Activated CD8-positive, alpha-beta memory T cell treated with anti-CD3 and anti-CD28 coated beads, Interleukin-2, amount 50 U/mL, for 24 hours (primary cell): ENCODE results near the gene SELENOM.
"Not testable (repeated sequence)": the region's sequence is repeated elsewhere in the genome, so short reads cannot be mapped to it uniquely, and the experiment has no call there.

Source experiments
- DNase-seq: peaks from one replicate; pipeline ENCODE4 v3.0.0-alpha.2; 2020; ENCODE audit errors: extremely low read depth

SELENOM gene

DNA sequence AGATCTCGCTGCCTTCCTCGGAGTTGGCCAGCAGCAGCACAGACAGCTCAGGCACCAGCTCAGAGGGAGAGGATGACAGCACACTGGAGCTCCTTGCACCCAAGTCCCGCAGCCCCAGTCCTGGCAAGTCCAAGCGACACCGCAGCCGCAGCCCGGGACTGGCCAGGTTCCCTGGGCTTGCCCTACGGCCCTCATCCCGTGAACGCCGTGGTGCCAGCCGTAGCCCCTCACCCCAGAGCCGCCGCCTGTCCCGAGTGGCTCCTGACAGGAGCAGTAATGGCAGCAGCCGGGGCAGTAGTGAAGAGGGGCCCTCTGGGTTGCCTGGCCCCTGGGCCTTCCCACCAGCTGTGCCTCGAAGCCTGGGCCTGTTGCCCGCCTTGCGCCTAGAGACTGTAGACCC lies 26.5 kb upstream of the SELENOM start:
- no peak for DNase-seq

GRCh38 chr22:31130873-31131272 lies 23.5 kb upstream of the SELENOM start:
- DNase-seq: no peak

DNA sequence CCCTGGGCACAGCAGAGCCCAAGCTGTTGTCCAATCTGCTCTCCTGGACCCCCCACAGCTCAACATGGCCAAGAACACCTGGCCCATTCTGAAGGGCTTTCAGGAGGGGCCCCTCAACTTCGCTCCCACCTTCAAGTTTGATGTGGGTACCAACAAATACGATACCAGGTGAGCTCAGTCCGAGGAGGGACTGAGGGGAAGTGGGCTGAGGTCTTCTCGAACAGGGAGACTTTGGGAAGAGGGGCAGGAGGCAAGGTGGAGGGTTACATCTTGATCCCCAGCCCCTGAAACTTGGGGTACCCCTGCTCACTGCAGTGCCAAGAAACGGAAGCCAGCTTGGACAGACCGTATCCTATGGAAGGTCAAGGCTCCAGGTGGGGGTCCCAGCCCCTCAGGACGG lies 20.8 kb upstream of the SELENOM start:
- DNase-seq: no peak

GRCh38 chr22:31127181-31127772 lies 19.9 kb upstream of the SELENOM start:
- no peak for DNase-seq

GRCh38 chr22:31126869-31127175 lies 19.5 kb upstream of the SELENOM start:
- DNase-seq: no peak

- DNase-seq: no peak
Observed at GRCh38 chr22:31126128-31126868, 18.9 kb upstream of the SELENOM start.

- no peak for DNase-seq
Observed at GRCh38 chr22:31125521-31126117, 18.3 kb upstream of the SELENOM start.

GRCh38 chr22:31124811-31125465 lies 17.6 kb upstream of the SELENOM start:
- DNase-seq: no peak

- DNase-seq: no peak
Observed at GRCh38 chr22:31124290-31124689, 16.9 kb upstream of the SELENOM start.

GRCh38 chr22:31123292-31123602 lies 15.9 kb upstream of the SELENOM start:
- no peak for DNase-seq

DNA sequence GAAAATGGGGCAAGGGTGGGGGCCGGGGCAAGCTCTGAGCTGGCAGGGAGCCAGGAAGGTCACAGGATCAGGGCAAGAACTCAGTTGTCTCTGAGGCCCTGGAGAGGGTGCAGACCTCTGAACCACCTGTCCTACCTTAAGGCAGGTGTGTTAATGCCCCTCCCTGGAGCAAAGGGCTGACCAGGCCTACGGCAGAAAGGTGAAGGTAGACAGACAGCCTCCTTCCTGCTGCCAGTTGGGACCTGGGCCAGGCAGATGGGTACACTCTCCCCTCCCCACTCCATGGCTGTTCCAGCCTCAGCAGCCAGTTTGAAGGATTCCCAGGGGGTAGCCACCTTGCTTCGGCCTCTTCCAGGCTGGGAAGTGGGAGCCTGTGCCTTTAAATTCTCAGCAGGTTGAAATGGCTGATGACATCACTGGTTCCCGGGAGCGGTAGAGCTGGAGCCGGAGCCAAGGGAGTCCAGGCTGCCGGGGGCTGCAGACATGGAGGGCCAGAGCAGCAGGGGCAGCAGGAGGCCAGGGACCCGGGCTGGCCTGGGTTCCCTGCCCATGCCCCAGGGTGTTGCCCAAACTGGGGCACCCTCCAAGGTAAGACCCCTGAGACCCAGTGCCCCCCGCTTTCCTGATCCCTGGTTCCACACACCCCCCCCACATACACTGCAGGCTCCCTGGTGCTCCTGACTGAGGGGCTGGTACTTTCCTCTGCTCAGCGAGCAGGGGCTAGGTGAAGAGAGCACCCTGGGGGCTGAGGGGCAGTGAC lies 15.3 kb upstream of the SELENOM start, which contains the start of gene INPP5J:
INPP5J (plus strand) TSS at position 435 of the 760 bp plus-strand sequence; CDS start at position 484, 49 bp downstream.
- DNase-seq: no peak

GRCh38 chr22:31122196-31122531 lies 14.8 kb upstream of the SELENOM start:
- DNase-seq: no peak

GRCh38 chr22:31121403-31121802 lies 14.0 kb upstream of the SELENOM start:
- DNase-seq: no peak

- no peak for DNase-seq
Observed at GRCh38 chr22:31120642-31121041, 13.3 kb upstream of the SELENOM start.

- no peak for DNase-seq
Observed at GRCh38 chr22:31120230-31120629, 12.9 kb upstream of the SELENOM start.

DNA sequence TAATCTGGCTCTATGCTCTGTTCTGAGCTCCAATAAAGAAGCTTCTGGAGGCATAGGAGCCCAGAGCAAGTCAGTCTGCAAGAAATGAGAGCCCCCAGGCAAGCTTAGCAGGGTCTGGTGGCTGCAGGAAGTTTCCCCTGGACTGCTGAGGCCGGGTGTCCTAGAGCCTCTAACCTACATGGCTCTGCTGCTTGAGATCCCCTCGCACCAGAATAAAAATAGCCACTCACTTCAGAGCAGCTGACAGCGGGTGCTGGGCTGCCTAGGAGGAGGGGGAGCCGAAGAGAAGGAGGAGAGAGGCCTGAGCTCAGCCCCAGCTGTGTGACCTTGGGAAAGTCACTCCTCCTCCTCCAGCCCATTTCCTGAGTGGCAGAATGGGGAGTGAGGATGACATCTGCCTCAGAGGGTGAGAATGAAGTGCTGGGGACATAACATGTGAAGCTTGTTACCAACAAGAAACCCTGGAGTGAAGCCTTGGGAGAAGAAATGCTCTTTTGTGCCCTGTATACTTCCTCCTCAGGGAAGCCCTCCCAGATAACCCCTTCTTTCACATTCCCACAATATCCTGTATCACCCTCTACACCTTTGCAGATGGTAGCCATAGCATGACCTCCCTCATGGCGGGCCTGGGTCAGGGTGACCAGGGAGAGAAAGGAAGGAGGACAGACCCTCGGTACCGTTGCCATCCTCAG lies 11.8 kb upstream of the SELENOM start:
- DNase-seq: no peak

DNA sequence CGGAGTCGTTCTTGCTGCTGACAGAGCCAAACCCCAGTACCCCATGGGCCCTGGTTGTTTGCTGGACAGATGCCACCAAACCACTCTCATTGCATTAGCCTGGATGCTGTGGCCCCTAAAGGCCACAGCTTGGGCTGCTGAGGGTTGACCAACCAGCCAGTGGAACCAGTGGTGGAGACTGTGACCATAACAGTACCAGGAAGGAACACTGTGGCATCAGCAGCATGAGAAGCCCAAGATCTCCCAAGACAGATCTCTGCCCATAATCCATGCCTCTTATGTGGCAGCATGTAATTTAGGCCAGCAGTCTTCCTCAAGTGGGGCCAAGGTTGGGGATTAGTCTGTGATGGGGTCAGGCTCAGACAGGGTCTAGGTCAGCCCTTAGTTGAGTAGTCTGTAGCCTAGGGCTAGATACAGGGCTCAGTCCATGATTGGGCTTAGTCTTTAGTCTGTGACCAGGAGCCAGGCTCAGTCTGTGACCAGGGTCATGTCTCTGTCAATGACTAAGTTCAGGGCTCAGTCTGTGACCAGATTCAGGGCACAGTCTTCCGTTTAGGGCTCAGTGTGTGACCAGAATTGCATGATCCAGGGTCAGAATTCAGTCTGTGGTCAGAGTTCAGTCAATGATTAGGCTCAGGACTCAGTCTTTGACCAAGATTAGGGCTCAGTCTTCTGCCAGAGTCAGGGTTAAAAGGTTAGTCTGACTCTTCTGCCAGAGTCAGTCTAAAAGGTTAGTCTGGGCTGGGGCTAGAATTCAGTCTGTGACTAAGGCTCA lies 10.9 kb upstream of the SELENOM start:
- no peak for DNase-seq

- not testable (repeated sequence) for DNase-seq
Observed at GRCh38 chr22:31112547-31113091, 5.3 kb upstream of the SELENOM start.

DNA sequence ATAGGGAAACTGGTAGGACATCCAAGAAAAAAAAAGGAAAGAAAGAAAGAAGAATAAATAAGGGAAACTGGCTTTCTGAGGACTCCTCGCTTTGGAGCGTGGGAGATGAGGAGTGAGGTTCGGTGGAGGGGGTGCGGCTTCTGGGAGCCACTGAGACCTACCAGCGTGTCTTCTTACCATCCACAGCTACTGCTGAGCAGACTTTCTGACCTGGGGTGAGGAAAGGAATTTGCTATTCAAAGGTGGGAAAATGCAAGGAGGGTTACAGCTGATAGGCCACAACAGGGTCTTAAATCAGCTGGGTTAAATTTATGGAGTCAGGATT lies 488 bp upstream of the SELENOM start:
- no peak for DNase-seq

DNA sequence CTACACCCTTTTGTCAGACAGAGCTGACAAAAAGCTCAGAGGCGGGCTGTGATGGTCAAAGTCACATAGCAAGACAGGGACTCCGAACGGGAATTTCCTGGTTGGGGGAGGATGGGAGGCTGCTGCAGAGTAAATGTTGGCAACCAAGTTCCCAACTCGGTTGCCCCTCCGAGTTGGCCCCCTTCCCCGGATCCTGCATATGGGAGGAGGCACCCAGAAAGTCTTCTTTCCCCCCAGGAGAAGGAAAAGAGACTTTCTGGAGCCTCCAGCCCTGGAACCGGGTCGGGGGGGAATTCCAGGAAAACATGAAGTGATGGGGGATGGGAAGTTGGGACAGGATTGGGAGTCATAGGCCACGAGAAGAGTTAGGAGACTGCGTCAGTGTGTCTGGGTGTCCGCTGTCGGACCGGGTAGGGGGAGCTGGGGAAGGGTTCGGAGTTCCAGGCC lies 614 bp downstream of the SELENOM start:
- no peak for DNase-seq
